Occipital lobe (tissue), 3 donors: ENCODE measurements around the gene BORCS8. TPM values are rescaled to one million over a fixed set of nuclear protein-coding genes. Genes with fewer than 3 reads are reported as not detected.
"Not testable (repeated sequence)": the region's sequence is repeated elsewhere in the genome, so short reads cannot be mapped to it uniquely, and the experiment has no call there.

ENCODE experiments used
- DNase-seq: peaks from one replicate; lab custom pipeline; 2025; lab: John Stamatoyannopoulos, UW
- small RNA-seq: library from RNA; depleted of rRNA; stranded (forward); fragments of <200 nt; gene quantifications from one replicate; pipeline ENCODE3, GENCODE V24; 2014
- total RNA-seq: library from RNA; depleted of rRNA; stranded (reverse); fragments of >200 nt; gene quantifications from one replicate; pipeline ENCODE4 v1.2.3, GENCODE V29; 2014

Gene BORCS8
- total RNA-seq, 1 donor from 2014 or later, result 14.5 TPM

- DNase-seq, result no peak
These were observed 42.5 kb downstream of the BORCS8 start for GRCh38 chr19:19149435-19149834.

- DNase-seq, result not testable (repeated sequence)
These were observed 43.4 kb downstream of the BORCS8 start for GRCh38 chr19:19148504-19148903.

DNA sequence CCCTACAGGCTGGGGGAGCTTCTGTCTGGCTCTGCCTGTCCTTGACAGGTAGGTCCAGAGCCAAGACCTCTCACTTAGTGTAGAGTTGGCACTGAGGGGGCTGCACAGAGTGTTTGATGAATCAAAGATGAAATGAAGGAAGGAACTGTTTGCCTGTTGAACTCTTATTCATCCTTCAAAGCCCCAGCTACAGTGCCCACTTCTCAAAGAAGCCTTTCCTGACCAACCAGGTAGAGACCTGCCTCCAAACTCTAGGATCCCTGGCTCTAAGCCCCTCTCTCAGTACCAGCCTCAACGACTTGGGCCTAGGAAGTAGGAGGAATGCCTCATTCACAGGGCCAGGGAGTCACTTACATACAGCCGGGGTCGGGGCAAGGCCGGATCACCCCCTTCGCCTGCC lies 44.6 kb downstream of the BORCS8 start:
- DNase-seq, result no peak

- no peak for DNase-seq
These were observed 45.1 kb downstream of the BORCS8 start for GRCh38 chr19:19146865-19147264.

DNA sequence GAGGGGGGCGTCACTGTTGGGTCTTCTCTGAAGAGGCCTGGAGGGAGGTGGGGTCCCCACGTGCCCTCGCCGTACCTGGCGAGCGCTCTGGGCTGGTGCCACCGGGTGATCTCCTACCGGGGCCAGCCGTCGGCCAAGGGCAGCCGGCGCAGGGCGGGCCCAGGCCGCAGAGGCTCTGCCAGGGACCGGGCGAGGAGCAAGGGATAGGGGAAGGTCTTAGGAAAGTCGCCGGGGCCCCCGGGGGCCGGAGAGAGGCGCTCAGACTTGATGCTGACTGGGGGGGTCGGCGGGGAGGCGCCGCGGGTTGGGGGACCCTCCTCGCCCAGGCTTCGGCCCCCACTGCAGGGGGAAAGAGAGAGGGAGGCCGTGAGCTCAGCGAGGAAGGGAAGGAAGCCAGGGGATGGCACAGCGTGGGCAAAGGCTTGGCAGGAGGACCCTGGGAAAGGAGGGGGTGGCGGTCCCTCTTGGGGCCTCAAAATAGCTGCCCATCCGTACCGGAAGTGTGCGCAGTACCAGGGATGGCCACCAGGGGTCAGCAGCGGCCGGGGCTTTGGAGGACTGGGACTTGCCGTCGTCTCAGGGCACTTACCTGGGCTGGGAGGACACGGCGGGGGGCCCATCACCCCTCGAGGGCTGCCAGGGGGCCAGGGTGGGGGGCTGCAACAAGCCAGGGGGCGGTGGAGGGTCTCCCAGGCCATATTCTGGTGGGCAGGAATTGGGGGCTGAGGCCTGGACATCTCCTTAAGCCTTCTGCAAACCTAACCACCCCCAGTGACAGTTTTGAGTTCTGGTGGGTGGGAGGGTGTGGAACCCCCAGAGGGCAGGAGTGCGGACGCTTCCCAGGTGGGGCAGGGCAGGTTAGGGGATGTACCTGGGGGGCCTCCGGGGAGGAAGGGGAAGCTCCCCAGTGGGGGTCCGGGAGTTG lies 46.0 kb downstream of the BORCS8 start:
- peak; percentile 42 for DNase-seq

GRCh38 chr19:19145281-19145680 lies 46.7 kb downstream of the BORCS8 start:
- no peak for DNase-seq

DNA sequence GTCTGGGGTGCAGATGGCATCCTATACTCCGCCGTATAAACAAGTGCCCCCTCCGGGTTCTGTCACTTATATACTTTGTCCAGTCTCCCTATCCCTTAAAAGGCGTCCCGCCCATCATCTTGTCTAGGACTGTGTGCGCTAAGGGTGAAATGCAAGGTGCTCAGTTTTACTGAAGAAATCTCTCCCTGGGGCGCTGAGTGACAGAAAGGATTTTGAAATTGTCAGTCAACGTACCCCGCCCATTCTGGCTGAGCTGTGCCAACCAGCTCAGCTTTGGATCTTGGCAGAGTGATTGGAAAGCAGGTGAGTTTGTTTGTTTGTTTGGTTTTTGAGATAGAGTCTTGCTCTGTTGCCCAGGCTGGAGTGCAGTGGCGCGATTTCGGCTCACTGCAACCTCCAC lies 49.6 kb downstream of the BORCS8 start:
- DNase-seq, result no peak

- no peak for DNase-seq
These were observed 51.5 kb downstream of the BORCS8 start for GRCh38 chr19:19140476-19140875.

DNA sequence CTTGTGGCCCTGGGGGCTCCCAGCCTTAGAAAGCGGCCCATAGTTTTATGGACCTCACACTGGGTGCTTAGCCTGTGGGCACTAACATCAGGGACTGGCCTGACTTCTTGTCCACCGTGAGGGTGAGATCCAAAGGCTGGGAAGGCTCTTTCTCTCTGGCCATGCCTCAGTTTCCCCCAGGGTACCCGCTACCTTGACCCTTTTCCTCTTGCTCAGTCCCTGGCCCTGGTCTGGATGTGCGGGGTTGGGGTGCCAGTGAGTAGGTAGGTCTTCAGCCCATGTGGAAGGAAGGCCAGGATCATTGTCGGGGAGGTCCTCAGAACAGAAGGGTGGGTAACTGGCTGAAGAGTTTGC lies 52.1 kb downstream of the BORCS8 start:
- DNase-seq, result no peak

DNA sequence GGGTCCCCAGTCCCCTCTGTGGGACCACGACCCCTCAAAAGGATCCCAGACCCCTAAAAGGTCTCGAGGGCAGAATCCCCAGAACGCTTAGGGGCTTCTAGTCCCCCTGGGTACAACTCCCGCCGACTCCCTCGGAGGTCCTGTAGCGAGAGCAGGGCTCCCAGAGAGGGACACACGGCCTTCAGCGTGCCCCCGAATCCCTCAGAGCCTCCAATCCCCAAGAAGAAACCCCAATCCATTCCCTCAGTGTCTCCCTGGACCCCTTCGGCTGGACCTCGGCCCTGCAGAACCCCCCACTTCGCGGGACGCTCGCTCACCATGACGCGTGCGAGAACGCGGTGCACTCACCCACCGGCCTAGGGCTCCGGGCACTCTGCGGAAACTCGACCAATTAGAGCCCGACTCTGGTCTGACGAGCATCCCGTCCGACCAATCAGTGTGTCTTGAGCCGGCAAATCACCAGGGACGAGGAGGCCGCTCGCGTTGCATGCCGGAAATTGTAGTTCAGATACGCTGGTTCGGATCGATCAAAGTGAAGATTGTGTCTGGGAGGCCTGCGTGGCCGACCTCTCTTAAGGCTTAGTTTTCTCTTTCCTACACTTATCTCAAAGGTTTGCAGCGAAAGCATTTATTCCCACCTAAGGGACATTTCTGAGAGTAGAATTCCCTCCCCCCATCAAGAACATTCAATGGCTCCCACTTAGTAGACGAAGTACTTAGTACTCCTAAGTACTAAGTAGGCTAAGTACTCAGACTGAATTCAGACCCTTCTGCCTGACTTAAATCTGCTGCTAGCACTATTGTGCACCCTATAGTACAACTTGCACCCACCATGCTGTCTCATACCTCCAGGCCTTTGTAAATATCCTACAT lies 53.6 kb downstream of the BORCS8 start, which contains the start of gene TMEM161A:
TSS of gene TMEM161A (minus strand) at position 370 of the 873 bp plus-strand sequence. CDS start at position 320, 50 bp downstream.
- peak; percentile 97 for DNase-seq

DNA sequence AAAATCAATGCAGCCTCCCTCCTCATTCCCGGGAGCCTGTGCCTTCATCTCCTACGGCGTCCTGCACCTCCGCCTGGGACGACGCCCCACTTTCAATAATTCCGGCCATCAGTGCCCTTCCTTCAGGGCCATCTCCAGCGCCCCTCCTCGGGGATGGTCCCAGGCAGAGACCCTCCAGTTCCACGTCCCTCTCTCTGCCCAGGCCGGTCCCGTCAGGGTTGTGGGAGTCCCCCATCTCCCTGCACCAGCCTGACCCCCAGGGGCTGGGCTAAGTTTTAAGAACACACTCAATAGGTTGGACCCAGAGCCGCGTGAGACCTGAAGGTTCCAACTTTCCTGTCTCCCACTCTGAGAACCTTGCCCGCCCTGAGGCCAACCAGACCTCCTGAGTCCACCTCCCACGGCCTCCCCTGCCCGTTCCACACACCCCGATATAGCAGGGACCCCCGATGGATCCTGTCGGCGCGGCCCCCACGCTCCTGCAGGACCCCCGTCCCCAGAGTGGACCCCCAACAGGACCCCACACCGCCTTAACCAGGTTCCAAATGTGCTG lies 54.3 kb downstream of the BORCS8 start:
- DNase-seq, result no peak

DNA sequence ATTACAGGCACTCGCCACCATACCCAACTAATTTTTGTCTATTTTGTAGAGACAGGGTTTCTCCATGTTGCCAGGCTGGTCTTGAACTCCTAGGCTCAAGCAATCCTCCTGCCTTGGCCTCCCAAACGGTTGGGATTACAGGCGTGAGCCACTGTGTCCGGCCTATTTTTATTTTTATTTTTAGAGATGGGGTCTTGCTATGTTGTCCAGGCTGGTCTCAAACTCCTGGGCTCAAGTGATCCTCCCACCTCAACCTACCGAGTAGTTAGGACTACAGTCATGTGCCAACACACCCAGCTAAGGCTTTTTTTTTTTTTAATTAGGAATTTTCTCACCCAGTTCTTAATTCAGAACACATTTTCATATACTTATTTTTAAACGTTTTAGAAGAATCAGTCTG lies 56.2 kb downstream of the BORCS8 start:
- not testable (repeated sequence) for DNase-seq

DNA sequence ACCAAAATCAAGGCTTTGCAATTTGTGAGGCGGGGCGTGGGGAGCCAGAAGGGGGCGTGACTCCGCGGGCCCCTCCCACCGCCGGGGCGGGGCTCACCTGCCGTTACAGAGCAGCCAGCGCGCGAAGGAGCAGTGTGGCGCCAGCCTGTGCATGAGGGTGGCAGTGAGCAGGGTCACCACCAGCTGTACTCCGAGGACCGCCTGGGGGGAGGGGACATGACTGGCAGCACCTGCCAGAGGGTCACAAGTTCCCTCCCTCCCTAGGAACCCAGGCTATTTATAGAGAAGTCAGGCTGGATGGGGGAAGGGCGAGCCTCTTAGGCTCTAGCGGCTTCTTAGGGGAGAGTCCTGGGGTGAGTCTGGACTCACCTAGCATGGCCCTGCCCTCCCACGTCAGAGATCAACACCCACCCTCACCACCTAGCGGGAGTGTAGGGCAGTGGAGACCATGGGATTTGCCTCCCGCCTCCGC lies 57.2 kb downstream of the BORCS8 start:
- DNase-seq, result no peak

DNA sequence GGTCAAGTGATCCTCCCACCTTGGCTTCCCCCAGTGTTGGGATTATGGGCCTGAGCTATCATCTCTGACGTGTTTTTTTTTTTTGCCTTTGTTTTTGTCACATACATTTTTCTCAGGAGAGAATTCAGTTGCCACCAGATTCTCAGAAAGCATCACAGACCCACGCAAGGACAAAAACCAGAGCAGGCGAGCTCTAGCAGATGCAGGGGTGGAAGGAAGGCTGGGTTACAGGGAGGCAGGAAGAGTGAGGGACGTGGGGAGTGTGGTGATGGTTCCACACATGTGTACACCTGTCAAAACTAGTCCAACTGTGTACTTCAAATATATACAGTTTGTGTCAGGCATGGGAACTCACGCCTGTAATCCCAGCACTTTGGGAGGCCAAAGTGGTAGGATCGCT lies 58.0 kb downstream of the BORCS8 start:
- DNase-seq, result no peak

DNA sequence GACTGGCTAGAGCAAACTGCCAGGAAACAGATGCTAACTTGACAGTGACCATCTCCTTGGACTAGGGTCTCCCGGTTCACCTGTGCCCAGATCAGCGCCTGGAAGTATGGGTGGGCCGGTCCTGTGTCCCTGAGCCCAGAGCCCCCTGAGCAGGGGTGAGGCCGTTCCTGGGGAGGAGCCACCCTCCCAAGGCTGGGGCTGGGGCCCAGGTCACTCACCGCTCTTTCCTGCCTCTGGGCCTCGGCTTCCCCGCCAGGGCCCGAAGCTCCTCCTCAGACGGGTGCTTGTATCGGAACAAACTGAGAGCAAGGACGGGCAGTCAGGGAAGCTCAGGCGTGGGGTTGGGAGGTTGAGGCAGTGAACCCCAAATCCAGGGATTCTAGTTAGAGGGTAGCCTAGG lies 59.0 kb downstream of the BORCS8 start:
- no peak for DNase-seq

GRCh38 chr19:19131989-19132388 lies 60.0 kb downstream of the BORCS8 start:
- no peak for DNase-seq

Small RNA genes lying within 50 kb of the gene (small RNA-seq; reads per million reads assigned to genes)
- gene RNU6-1028P, result not detected

Other genes starting within 250 kb of the BORCS8 start
- 102 TPM for gene SUGP2, start 158.6 kb downstream of the BORCS8 start, total RNA-seq
- gene ARMC6, start 158.5 kb downstream of the BORCS8 start, total RNA-seq, result 47.4 TPM
- 12.6 TPM for gene SLC25A42, start 128.2 kb downstream of the BORCS8 start, total RNA-seq
- gene TMEM161A, start 53.7 kb downstream of the BORCS8 start, total RNA-seq, result 6.2 TPM
- not detected for gene MEF2B, start 21.9 kb downstream of the BORCS8 start, total RNA-seq
- 14.5 TPM for gene RFXANK, start 106 bp upstream of the BORCS8 start, total RNA-seq
- gene NR2C2AP, start 11.3 kb upstream of the BORCS8 start, total RNA-seq, result 12.6 TPM
- 161 TPM for gene NCAN, start 19.8 kb upstream of the BORCS8 start, total RNA-seq
- gene TM6SF2, start 81.1 kb upstream of the BORCS8 start, total RNA-seq, result not detected
- gene SUGP1, start 128.4 kb upstream of the BORCS8 start, total RNA-seq, result 14.5 TPM
- gene MAU2, start 128.7 kb upstream of the BORCS8 start, total RNA-seq, result 31.7 TPM
- gene GATAD2A, start 213.5 kb upstream of the BORCS8 start, total RNA-seq, result 14.2 TPM